Esophagus muscularis mucosa (tissue), 4 donors: Measurements from ENCODE around the gene EIF1AY. TPM values are rescaled to one million over a fixed set of nuclear protein-coding genes. Genes with fewer than 3 reads are reported as not detected.

ENCODE experiments used
- DNase-seq: peaks from one replicate; pipeline ENCODE4 v3.0.0-alpha.2; 2017; ENCODE audit errors: extremely low spot score
- H3K27ac ChIP-seq, 4 donors: fragments of 200-600 bp; sonication (generic); replicated peaks in 1 of 4; 1 replicate in 3 of 4; 2 replicates in 1 of 4; pipeline ENCODE4 v1.5.1; 2016 to 2019; ENCODE audit warnings: mild to moderate bottlenecking in 1 of 4
- H3K27me3 ChIP-seq, 4 donors: fragments of 200-600 bp; sonication (generic); one replicate each; pipeline versions ENCODE4 v1.5.1 to v1.6.0; 2016 to 2019
- H3K36me3 ChIP-seq, 4 donors: fragments of 200-600 bp; sonication (generic); one replicate each; pipeline ENCODE4 v1.5.1; 2016 to 2019
- H3K4me1 ChIP-seq, 4 donors: fragments of 200-600 bp; sonication (generic); one replicate each; pipeline ENCODE4 v1.5.1; 2016 to 2019
- H3K4me3 ChIP-seq, 4 donors: fragments of 200-600 bp; sonication (generic); 1 replicate in 2 of 4; 2 replicates in 2 of 4; pipeline ENCODE4 v1.5.1; 2016 to 2019; ENCODE audit warnings: mild to moderate bottlenecking in 4 of 4, moderate library complexity in 1 of 4
- H3K9me3 ChIP-seq, 4 donors: fragments of 200-600 bp; sonication (generic); 1 replicate in 3 of 4; 2 replicates in 1 of 4; pipeline ENCODE4 v1.5.1; 2016 to 2019
- CTCF ChIP-seq, 3 experiments: fragments of 200-600 bp in 2 of 3; fragments of 450-650 bp in 1 of 3; sonication (generic) in 2 of 3; IDR thresholded peaks; one replicate each; pipeline ENCODE4 v1.5.1; 2017 to 2019; ENCODE audit warnings: antibody characterized with exemption in 3 of 3, mild to moderate bottlenecking in 2 of 3, moderate library complexity in 1 of 3
- EP300 ChIP-seq: sonication (generic); formaldehyde crosslinking; IDR thresholded peaks from one replicate; pipeline ENCODE4 v1.6.1; 2017; ENCODE audit warnings: antibody characterized with exemption
- POLR2A ChIP-seq: fragments of 450-650 bp; IDR thresholded peaks from one replicate; pipeline ENCODE4 v1.6.1; 2017; ENCODE audit warnings: antibody characterized with exemption, moderate library complexity, mild to moderate bottlenecking, low read depth
- POLR2AphosphoS5 ChIP-seq, 2 donors: sonication (generic); formaldehyde crosslinking; IDR thresholded peaks; one replicate each; pipeline ENCODE4 v1.6.1; 2017; ENCODE audit warnings: antibody characterized with exemption in 2 of 2
- WGBS: methylation state at CpG from one replicate; pipeline ENCODE4 v1.1.5; 2018; 5-methylcytosine and 5-hydroxymethylcytosine counted together
- intact Hi-C: fragments of 100-400 bp; cut with DNase I; formaldehyde crosslinking; loops from one replicate; pipeline ENCODE4 v1.15.1; 2023
- small RNA-seq, 3 donors: library from RNA; depleted of rRNA; stranded (forward); fragments of <200 nt; gene quantifications; one replicate each; pipeline ENCODE3, GENCODE V24; 2016
- total RNA-seq, 4 donors: library from RNA; depleted of rRNA; stranded (reverse); fragments of >200 nt; gene quantifications; one replicate each; pipeline versions ENCODE4 v1.1.0 to v1.2.1, GENCODE V29; 2016

EIF1AY gene
- total RNA-seq, 4 donors from 2014 or later = 34.6 to 45.3 TPM; not detected in 2

GRCh38 chrY:20578206-20578605 is 2.6 kb downstream of the EIF1AY start:
- H3K36me3 ChIP-seq = peaks cover 0 to 2% (median 0%) of the 10 kb centered on the region in 4 donors
- WGBS = no CpG with 5 or more reads among the region's 3 CpGs
- H3K27me3 ChIP-seq = no peaks in the 10 kb centered on the region
- peaks cover 0 to 35% (median 13%) of the 10 kb centered on the region in 4 donors for H3K4me1 ChIP-seq
- DNase-seq = no peak
- intact Hi-C loops = no loop called here
- TF ChIP-seq CTCF (IDR thresholded peaks at IDR 0.05) (no peak), POLR2A (no peak)
- H3K9me3 ChIP-seq = no peaks in the 10 kb centered on the region
- no peak overlapping the region for H3K27ac ChIP-seq
- H3K4me3 ChIP-seq = no peak overlapping the region

GRCh38 chrY:20581687-20582086 is 6.1 kb downstream of the EIF1AY start:
- TF ChIP-seq CTCF (IDR thresholded peaks at IDR 0.05) (no peak), POLR2A (no peak), EP300 (no peak), POLR2AphosphoS5 (IDR thresholded peaks at IDR 0.05) (no peak)
- no peak for DNase-seq
- intact Hi-C loops = no loop called here
- H3K4me3 ChIP-seq = no peak overlapping the region
- H3K4me1 ChIP-seq = peaks cover 0 to 18% (median 8%) of the 10 kb centered on the region in 4 donors
- H3K27ac ChIP-seq = no peak overlapping the region
- H3K9me3 ChIP-seq = no peaks in the 10 kb centered on the region
- no CpG with 5 or more reads among the region's 3 CpGs for WGBS
- H3K36me3 ChIP-seq = peaks cover 0 to 10% (median 0%) of the 10 kb centered on the region in 4 donors
- no peaks in the 10 kb centered on the region for H3K27me3 ChIP-seq

- WGBS = no CpG with 5 or more reads among the region's 4 CpGs
- H3K4me1 ChIP-seq = no peaks in the 10 kb centered on the region
- H3K27ac ChIP-seq = no peak overlapping the region
- no peaks in the 10 kb centered on the region for H3K27me3 ChIP-seq
- no peak for TF ChIP-seq POLR2A
- intact Hi-C loops = no loop called here
- DNase-seq = no peak
- H3K36me3 ChIP-seq = peaks cover 0 to 31% (median 0%) of the 10 kb centered on the region in 4 donors
- no peaks in the 10 kb centered on the region for H3K9me3 ChIP-seq
- H3K4me3 ChIP-seq = no peak overlapping the region
These were observed 10.6 kb downstream of the EIF1AY start for GRCh38 chrY:20586161-20586560.

Small RNA genes within 50 kb of the gene (small RNA-seq; reads per million reads assigned to genes)
- 0 reads per million in 3 donors for gene KDM5DP1

Other genes with a start within 250 kb of the EIF1AY start
- gene RPS4Y2, start 180.3 kb downstream of the EIF1AY start, total RNA-seq = not detected